WERI-Rb-1 (cell line): ENCODE measurements around the gene TM9SF2.

Experiments used
- DNase-seq: peaks from one replicate; pipeline ENCODE4 v3.0.0-alpha.2; 2020
- H3K27ac ChIP-seq: fragments of 250-450 bp; sonication (Bioruptor Pico); 2 replicates; pipeline ENCODE4 v1.5.1; 2020; ENCODE audit warnings: mild to moderate bottlenecking, moderate library complexity
- H3K27me3 ChIP-seq: fragments of 250-450 bp; sonication (Bioruptor Pico); 2 replicates; pipeline ENCODE4 v1.5.1; 2021; ENCODE audit warnings: mild to moderate bottlenecking, low read depth, moderate library complexity; ENCODE audit not compliant: insufficient read depth, severe bottlenecking
- H3K36me3 ChIP-seq: fragments of 250-450 bp; sonication (Bioruptor Pico); 2 replicates; pipeline ENCODE4 v1.5.1; 2020; ENCODE audit warnings: mild to moderate bottlenecking, moderate library complexity
- H3K4me3 ChIP-seq: 2 replicates; pipeline ENCODE4 v1.5.1; 2011; ENCODE audit warnings: low read depth, mild to moderate bottlenecking, control low read depth, low read length
- H3K9me3 ChIP-seq: fragments of 250-450 bp; sonication (Bioruptor Pico); 2 replicates; pipeline ENCODE4 v1.5.1; 2021; ENCODE audit warnings: mild to moderate bottlenecking, moderate library complexity; ENCODE audit not compliant: severe bottlenecking
- TF ChIP-seq, protein P1 (sequence below): IDR thresholded peaks from 2 replicates; pipeline ENCODE4 v1.5.1; 2011; ENCODE audit warnings: low read depth, mild to moderate bottlenecking, control low read depth, inconsistent platforms, low read length

TM9SF2 gene

DNA sequence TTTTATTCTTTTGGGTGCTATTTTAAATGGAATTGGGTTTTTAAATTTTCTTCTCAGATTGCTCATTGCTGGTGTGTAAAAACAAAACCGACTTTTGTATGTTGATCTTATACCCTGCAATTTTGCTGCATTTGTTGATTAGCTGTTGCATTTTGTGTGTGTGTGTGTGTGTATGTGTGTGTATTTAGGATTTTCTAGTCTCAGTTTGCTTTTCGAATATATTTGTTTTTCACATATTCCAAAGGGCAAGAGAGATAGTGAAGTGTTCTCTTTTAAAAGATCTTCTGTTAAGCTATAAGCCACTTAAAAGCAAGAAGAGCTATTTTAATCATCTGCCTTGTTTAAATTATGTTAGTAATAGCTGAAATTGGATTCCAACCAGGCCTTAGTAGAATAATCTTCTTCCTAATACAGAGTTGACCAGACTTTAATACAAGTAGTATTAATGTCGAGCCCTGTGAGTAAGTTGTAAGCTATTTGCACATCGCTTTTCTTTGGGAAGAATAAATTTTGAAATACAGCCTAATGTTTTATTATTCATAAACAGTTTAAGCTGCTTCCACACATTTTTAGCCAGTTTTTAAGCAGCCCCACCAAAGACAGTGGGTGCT, 57.4 kb downstream of the TM9SF2 start:
- no peak overlapping the region for H3K4me3 ChIP-seq
- peaks cover 62% of the 10 kb centered on the region for H3K36me3 ChIP-seq

DNA sequence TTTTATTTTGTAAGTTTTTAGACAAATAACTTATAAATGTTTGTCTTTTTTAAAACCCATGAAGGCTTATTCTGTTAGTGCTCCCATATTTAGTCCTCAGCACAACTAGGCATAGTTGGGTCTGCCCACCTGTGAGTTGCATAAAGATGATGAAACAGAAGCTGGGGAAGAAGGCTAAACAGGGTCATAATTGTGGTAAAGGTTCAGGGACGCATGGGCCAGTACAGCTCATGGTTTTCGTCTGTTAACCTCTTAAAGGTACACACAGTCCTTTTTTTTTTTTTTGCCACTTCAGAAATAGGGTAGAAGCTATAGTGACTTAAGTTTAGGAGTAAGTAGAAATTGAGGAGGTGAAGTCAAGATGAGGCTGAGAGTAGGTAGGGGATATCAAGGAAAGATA, 58.3 kb downstream of the TM9SF2 start:
- Histone ChIP-seq H3K9me3 (no peaks in the 10 kb centered on the region), H3K27ac (no peak overlapping the region), H3K27me3 (no peaks in the 10 kb centered on the region), H3K4me3 (no peak overlapping the region), H3K36me3 (peaks cover 66% of the 10 kb centered on the region)
- DNase-seq: no peak
- TF ChIP-seq, protein P1, sequence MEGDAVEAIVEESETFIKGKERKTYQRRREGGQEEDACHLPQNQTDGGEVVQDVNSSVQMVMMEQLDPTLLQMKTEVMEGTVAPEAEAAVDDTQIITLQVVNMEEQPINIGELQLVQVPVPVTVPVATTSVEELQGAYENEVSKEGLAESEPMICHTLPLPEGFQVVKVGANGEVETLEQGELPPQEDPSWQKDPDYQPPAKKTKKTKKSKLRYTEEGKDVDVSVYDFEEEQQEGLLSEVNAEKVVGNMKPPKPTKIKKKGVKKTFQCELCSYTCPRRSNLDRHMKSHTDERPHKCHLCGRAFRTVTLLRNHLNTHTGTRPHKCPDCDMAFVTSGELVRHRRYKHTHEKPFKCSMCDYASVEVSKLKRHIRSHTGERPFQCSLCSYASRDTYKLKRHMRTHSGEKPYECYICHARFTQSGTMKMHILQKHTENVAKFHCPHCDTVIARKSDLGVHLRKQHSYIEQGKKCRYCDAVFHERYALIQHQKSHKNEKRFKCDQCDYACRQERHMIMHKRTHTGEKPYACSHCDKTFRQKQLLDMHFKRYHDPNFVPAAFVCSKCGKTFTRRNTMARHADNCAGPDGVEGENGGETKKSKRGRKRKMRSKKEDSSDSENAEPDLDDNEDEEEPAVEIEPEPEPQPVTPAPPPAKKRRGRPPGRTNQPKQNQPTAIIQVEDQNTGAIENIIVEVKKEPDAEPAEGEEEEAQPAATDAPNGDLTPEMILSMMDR: no peak

More for the DNA sequence above, 57.4 kb downstream of the TM9SF2 start:
- H3K27me3 ChIP-seq: no peaks in the 10 kb centered on the region
- H3K9me3 ChIP-seq: no peaks in the 10 kb centered on the region
- no peak overlapping the region for H3K27ac ChIP-seq
- DNase-seq: no peak
- TF ChIP-seq, protein P1: no peak

DNA sequence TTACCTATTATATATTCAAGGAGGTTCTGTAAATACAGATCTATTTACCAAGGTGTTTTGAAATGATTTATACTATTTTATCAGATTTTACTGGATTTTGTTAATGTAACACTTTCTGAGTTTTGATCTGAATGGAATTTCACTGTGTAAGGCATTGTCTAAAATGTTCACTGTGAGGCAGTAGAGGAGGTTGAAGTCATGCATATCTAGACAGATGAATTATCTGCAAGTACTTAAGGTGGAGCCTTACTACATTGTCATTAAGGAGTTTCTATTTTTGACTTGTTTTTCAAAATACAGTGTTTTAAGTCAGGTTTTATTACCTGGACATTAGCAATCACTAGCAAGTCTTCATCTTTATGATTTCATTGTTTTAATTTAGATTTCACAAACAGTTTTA, 62.1 kb downstream of the TM9SF2 start:
- Histone ChIP-seq H3K36me3 (peaks cover 44% of the 10 kb centered on the region), H3K4me3 (no peak overlapping the region), H3K27me3 (no peaks in the 10 kb centered on the region), H3K27ac (no peak overlapping the region), H3K9me3 (no peaks in the 10 kb centered on the region)
- TF ChIP-seq, protein P1: no peak
- no peak for DNase-seq

DNA sequence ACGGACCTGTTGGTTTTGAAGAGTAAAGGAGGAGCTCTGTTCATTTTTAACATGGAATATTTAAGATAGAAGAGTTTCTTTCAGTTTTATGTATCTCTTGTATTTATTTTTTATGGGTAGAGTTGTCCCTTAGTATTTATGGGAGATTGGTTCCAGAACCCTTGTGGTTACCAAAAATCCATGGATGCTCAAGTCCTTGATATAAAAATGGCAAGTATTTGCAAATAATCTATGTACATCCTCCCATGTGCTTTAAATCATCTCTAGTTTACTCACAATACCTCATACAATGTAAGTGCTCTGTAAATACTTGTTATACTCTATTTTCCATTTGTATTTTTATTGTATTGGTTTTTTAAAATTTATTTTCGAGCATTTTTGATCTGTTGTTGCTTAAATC, 63.1 kb downstream of the TM9SF2 start:
- no peak overlapping the region for H3K27ac ChIP-seq
- H3K4me3 ChIP-seq: no peak overlapping the region
- peaks cover 5% of the 10 kb centered on the region for H3K9me3 ChIP-seq
- no peaks in the 10 kb centered on the region for H3K27me3 ChIP-seq
- TF ChIP-seq, protein P1: no peak
- peaks cover 42% of the 10 kb centered on the region for H3K36me3 ChIP-seq
- no peak for DNase-seq

DNA sequence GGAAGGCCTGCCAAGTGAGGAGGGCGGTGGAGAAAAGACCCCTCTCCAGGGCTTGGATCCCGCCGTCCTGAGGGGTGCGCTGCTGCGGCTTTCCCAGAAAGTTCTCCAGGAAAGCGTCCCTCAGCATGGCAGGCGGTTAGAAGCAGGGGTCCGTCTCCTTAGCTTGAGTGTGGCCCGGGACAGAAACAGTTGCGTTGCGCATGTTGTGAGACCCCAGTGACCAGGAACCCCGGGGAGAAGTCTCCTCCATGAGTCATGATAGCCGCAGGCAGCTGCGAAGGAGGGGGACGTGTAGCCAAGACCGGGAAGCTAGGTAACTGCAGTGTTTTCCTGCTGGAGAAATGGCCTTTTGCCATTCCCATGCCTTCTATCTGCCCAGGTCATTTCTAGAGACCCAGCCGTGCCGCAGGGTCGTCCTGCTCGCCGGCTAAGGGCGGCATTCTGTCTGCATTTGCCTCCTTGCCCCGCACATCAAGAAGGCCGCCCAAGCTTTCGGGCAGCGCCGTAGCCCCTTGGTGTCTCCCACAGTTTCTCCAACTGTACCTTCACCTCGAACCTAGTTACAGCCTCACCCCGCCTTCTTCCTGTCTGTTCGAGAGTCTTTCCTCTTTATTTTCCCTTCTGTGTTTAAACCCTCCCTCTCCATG, 64.3 kb downstream of the TM9SF2 start:
- Histone ChIP-seq H3K27ac (no peak overlapping the region), H3K27me3 (no peaks in the 10 kb centered on the region), H3K36me3 (peaks cover 31% of the 10 kb centered on the region), H3K9me3 (peaks cover 5% of the 10 kb centered on the region), H3K4me3 (no peak overlapping the region)
- DNase-seq: no peak
- TF ChIP-seq, protein P1: no peak
